Adrenal gland (tissue), 12 donors: ENCODE data around the gene MAN1C1. TPM values are rescaled to one million over a fixed set of nuclear protein-coding genes. Genes with fewer than 3 reads are reported as not detected.
"Not testable (repeated sequence)": the region's sequence is repeated elsewhere in the genome, so short reads cannot be mapped to it uniquely, and the experiment has no call there.

Experiments used
- DNase-seq, 7 donors: peaks; one replicate each; pipeline ENCODE4 v3.0.0-alpha.2; 2019 to 2020
- H3K27ac ChIP-seq, 5 donors: fragments of 200-600 bp; sonication (generic) in 4 of 5; 1 replicate in 3 of 5; 2 replicates in 2 of 5; pipeline versions ENCODE4 v1.5.1 to v1.8.0; 2016 to 2020; ENCODE audit warnings: mild to moderate bottlenecking in 1 of 5
- H3K27me3 ChIP-seq: fragments of 200-600 bp; 2 replicates; pipeline ENCODE4 v1.8.0; 2021
- H3K36me3 ChIP-seq, 2 donors: fragments of 200-600 bp; replicated peaks in 1 of 2; 1 replicate in 1 of 2; 2 replicates in 1 of 2; pipeline versions ENCODE4 v1.5.1 to v1.8.0; 2018 to 2022
- H3K4me1 ChIP-seq, 2 donors: fragments of 200-600 bp; replicated peaks in 1 of 2; 1 replicate in 1 of 2; 2 replicates in 1 of 2; pipeline versions ENCODE4 v1.5.1 to v1.8.0; 2018 to 2021
- H3K4me3 ChIP-seq, 4 donors: fragments of 200-600 bp; sonication (generic) in 3 of 4; one replicate each; pipeline ENCODE4 v1.5.1; 2016 to 2018
- H3K9me3 ChIP-seq, 3 donors: fragments of 200-600 bp; sonication (generic) in 1 of 3; replicated peaks in 1 of 3; 1 replicate in 2 of 3; 2 replicates in 1 of 3; pipeline versions ENCODE4 v1.5.1 to v1.8.0; 2016 to 2021
- POLR2A ChIP-seq, 2 donors: fragments of 450-650 bp; IDR thresholded peaks; one replicate each; pipeline ENCODE4 v1.6.1; 2017; ENCODE audit warnings: antibody characterized with exemption in 2 of 2, mild to moderate bottlenecking in 2 of 2, moderate library complexity in 1 of 2
- WGBS, 4 donors: extraction: QIAGEN DNeasy Blood & Tissue Kit in 2 of 4; methylation state at CpG; one replicate each; pipeline versions ENCODE4 v1.1.5 to v1.1.7; 2013 to 2017; 5-methylcytosine and 5-hydroxymethylcytosine counted together
- intact Hi-C, 2 donors: fragments of 100-400 bp; cut with DNase I; formaldehyde crosslinking; loops; one replicate each; pipeline versions ENCODE4 v1.14.1 to v1.15.0; 2022 to 2023
- polyA plus RNA-seq, 3 donors: library from polyadenylated mRNA; stranded (reverse); fragments of 200-250 nt in 2 of 3; fragments of 350-450 nt in 1 of 3; fragmentation: Illumina TruSeq in 1 of 3; extraction: RNeasy Lipid Tissue Mini Kit (QIAGEN cat#74804) in 1 of 3; gene quantifications; one replicate each; pipeline ENCODE4 v1.2.3, GENCODE V29; 2013 to 2014
- total RNA-seq, 9 donors: library from RNA; depleted of rRNA in 4 of 9; stranded (reverse); fragments of >200 nt in 4 of 9; fragments of 120-200 nt in 1 of 9; fragmentation: NEBNext Ultra II Directional in 1 of 9; extraction: Animal tissue kit (Norgen Biotek cat#: 25700) in 1 of 9; gene quantifications; one replicate each; pipeline versions ENCODE4 v1.1.0 to v1.2.4, GENCODE V29; 2013 to 2023
- TF ChIP-seq, protein P1 (sequence below), 6 experiments: fragments of 450-650 bp in 4 of 6; fragments of 200-600 bp in 2 of 6; sonication (generic) in 1 of 6; IDR thresholded peaks; 1 replicate in 5 of 6; 2 replicates in 1 of 6; pipeline versions ENCODE4 v1.5.1 to v1.8.0; 2016 to 2021; ENCODE audit warnings: antibody characterized with exemption in 6 of 6, mild to moderate bottlenecking in 2 of 6, moderate library complexity in 1 of 6
- donor health status: healthy with polysubstance abuse.
- donor health status: Bipolar disorder and iron deficiency.
- donor health status: DM: yes; HTN: yes; CAD: no.
- donor health status: DM: no; HTN: no; CAD: no.
- donor health status: DM: no; HTN: no; CAD: no.
- donor health status: DM: yes; HTN: yes; CAD: no.

Gene MAN1C1
- total and polyA plus RNA-seq, 12 donors = 2.7 to 58.7 (median 27.7) TPM

DNA sequence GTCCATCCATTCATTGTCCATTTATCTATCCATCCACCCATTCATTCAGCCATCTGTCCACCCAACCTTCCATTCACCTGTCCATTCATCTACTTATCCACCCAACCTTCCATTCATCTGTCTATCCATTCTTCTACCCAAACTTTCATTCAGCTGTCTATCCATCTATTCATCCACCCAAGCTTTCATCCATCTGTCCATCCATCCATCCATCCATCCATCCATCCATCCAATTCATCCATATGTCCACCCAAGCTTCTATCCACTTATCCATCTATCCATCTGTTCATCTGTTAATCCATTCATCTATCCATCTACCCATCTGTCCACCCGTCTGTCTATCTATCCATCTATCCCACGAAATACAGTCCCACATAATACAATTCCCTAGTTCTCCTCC lies 21.6 kb upstream of the MAN1C1 start:
- H3K4me1 ChIP-seq = no peaks in the 10 kb centered on the region
- 59 to 84% (median 62%) methylated on average over 2 of the region's 2 CpGs for WGBS, 4 donors
- H3K36me3 ChIP-seq = no peaks in the 10 kb centered on the region
- H3K27ac ChIP-seq = no peak overlapping the region
- no peaks in the 10 kb centered on the region for H3K27me3 ChIP-seq
- no peak overlapping the region for H3K4me3 ChIP-seq
- TF ChIP-seq POLR2A (IDR thresholded peaks at IDR 0.05) = no peak
- TF ChIP-seq, protein P1, sequence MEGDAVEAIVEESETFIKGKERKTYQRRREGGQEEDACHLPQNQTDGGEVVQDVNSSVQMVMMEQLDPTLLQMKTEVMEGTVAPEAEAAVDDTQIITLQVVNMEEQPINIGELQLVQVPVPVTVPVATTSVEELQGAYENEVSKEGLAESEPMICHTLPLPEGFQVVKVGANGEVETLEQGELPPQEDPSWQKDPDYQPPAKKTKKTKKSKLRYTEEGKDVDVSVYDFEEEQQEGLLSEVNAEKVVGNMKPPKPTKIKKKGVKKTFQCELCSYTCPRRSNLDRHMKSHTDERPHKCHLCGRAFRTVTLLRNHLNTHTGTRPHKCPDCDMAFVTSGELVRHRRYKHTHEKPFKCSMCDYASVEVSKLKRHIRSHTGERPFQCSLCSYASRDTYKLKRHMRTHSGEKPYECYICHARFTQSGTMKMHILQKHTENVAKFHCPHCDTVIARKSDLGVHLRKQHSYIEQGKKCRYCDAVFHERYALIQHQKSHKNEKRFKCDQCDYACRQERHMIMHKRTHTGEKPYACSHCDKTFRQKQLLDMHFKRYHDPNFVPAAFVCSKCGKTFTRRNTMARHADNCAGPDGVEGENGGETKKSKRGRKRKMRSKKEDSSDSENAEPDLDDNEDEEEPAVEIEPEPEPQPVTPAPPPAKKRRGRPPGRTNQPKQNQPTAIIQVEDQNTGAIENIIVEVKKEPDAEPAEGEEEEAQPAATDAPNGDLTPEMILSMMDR (IDR thresholded peaks at IDR 0.05) = no peak
- intact Hi-C loops = no loop called here
- no peaks in the 10 kb centered on the region for H3K9me3 ChIP-seq
- DNase-seq = no peak

DNA sequence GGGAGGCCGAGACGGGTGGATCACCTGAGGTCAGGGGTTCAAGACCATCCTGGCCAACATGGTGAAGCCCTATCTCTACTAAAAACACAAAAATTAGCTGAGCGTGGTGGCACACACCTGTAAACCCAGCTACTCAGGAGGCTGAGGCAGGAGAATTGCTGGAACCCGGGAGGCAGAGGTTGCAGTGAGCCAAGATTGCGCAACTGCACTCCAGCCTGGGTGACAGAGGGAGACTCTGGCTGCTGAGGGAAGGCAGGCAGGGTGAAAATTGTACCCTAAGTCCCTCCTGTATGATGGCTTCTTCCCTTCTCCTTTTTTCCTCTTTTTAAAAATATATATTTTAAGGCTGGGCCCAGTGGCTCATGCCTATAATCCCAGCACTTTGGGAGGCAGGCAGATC lies 19.9 kb upstream of the MAN1C1 start:
- DNase-seq, H3K4me1 ChIP-seq, H3K4me3 ChIP-seq, H3K36me3 ChIP-seq, H3K27ac ChIP-seq, H3K27me3 ChIP-seq, intact Hi-C loops, H3K9me3 ChIP-seq: not testable (repeated sequence)
- WGBS, 4 donors = 87 to 97% (median 93%) methylated on average over 5 of the region's 5 CpGs

DNA sequence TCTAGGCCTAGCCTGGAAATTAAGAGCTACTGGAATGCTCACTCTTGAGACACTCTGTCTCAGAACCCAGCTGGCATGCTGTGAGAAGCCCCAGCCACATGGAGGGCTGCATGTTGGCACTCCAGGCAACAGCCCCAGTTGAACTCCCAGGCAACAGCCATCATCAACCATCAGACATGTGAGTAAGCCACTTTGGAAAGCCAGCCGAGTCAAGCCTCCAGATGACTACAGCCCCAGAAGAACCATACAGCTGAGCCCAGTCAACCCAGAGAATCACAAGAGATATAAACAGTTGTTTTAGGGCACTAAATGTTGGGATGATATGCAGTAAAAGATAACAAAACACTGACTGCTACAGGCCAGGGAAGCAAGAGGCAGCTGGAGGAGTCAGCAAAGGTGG lies 17.7 kb upstream of the MAN1C1 start:
- H3K27ac ChIP-seq = no peak overlapping the region
- intact Hi-C loops = no loop called here
- H3K27me3 ChIP-seq = no peaks in the 10 kb centered on the region
- H3K36me3 ChIP-seq = no peaks in the 10 kb centered on the region
- no peaks in the 10 kb centered on the region for H3K4me1 ChIP-seq
- 80 to 97% (median 90%) methylated on average over 1 of the region's 1 CpG for WGBS, 4 donors
- H3K9me3 ChIP-seq = no peaks in the 10 kb centered on the region
- no peak overlapping the region for H3K4me3 ChIP-seq
- no peak for DNase-seq
- TF ChIP-seq POLR2A (IDR thresholded peaks at IDR 0.05) = no peak

DNA sequence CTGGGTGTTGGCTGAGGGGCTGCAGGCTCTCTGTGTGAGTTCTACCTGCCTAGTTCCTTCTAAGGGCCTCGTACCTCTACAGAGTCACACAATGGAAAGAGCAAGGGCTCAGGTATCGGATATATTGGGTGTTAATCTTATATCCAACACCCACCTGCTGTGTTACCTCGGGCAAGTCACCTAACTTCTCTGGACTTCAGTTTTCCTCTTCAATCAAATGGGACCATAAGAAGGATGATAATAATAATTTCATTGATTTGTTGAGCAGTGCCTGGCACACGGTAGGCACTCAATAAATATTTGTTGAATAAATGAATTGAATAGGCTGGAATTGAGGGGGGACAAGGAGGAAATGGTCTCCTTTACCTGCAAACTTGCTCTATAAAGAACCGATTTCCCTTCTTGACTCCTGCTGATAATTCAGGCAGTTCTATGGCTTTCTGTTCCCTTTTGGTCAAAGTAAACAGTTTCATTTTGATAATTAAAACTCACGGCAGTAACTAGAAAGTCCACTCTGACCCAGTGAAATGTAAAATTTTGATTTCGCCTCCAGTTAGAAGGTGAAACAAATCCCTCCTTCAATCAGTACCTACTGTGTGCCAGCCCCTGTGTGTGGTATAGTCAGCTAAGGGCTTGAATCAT lies 16.5 kb upstream of the MAN1C1 start:
- H3K4me3 ChIP-seq = no peak overlapping the region
- no peaks in the 10 kb centered on the region for H3K4me1 ChIP-seq
- TF ChIP-seq, protein P1 (IDR thresholded peaks at IDR 0.05) = no peak
- TF ChIP-seq POLR2A (IDR thresholded peaks at IDR 0.05) = no peak
- WGBS, 4 donors = 82 to 86% (median 84%) methylated on average over 7 of the region's 7 CpGs
- no peaks in the 10 kb centered on the region for H3K27me3 ChIP-seq
- H3K27ac ChIP-seq = no peak overlapping the region
- no peaks in the 10 kb centered on the region for H3K36me3 ChIP-seq
- no peak for DNase-seq
- intact Hi-C loops = no loop called here
- H3K9me3 ChIP-seq = no peaks in the 10 kb centered on the region

DNA sequence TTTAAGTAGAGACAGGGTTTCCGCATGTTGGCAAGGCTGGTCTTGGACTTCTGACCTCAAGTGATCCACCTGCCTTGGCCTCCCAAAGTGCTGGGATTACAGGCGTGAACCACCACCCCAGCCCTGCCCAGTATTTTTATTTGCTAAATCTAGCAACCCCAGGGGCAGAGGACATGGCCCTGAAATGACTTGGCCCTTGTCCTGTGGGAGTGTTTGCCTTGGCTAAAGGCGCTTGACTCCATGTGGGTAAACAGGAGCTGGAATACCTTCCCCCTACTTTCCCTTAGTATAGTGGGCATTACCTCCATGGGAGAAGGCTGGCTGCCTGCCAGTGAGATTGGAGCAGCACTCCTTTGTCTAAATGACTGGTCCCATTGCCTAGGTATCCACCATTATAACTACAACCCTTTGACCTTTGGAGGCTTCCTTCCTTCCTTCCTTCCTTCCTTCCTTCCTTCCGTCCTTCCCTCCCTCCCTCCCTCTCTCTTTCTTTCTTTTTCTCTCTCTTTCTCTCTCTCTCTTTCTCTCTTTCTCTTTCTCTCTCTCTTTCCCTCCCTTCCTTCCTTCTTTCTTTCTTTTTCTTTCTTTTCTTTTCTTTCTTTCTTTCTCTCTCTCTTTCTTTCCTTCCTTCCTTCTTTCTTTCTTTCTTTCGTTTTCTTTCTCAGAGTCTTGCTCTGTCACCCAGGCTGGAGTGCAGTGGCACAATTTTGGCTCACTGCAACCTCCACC lies 15.5 kb upstream of the MAN1C1 start:
- WGBS, 4 donors = 79 to 83% (median 80%) methylated on average over 5 of the region's 5 CpGs

DNA sequence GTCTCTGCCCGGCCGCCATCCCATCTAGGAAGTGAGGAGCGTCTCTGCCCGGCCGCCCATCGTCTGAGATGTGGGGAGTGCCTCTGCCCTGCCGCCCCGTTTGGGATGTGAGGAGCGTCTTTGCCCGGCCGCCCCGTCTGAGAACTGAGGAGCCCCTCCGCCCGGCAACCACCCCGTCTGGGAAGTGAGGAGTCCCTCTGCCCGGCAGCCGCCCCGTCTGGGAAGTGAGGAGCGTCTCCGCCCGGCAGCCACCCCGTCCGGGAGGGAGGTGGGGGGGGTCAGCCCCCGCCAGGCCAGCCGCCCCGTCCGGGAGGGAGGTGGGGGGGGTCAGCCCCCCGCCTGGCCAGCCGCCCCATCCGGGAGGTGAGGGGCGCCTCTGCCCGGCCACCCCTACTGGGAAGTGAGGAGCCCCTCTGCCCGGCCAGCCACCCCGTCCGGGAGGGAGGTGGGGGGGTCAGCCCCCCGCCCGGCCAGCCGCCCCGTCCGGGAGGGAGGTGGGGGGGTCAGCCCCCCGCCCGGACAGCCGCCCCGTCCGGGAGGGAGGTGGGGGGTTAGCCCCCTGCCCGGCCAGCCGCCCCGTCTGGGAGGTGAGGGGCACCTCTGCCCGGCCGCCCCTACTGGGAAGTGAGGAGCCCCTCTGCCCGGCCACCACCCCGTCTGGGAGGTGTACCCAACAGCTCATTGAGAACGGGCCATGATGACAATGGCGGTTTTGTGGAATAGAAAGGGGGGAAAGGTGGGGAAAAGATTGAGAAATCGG lies 12.6 kb upstream of the MAN1C1 start:
- intact Hi-C loops, DNase-seq, H3K9me3 ChIP-seq, H3K4me3 ChIP-seq, H3K27ac ChIP-seq, H3K36me3 ChIP-seq, H3K27me3 ChIP-seq, H3K4me1 ChIP-seq: not testable (repeated sequence)
- WGBS, 4 donors = 89 to 93% methylated on average over 25 to 31 of the region's 55 CpGs; no CpG with 5 or more reads in 2 of the 4 donors

More for the DNA sequence above, 15.5 kb upstream of the MAN1C1 start:
- H3K4me3 ChIP-seq, DNase-seq, H3K36me3 ChIP-seq, H3K27ac ChIP-seq, H3K27me3 ChIP-seq, intact Hi-C loops, H3K4me1 ChIP-seq, H3K9me3 ChIP-seq: not testable (repeated sequence)
